Calu3 (cell line): ENCODE data around the gene ZC3H13. TPM values are rescaled to one million over a fixed set of nuclear protein-coding genes. Genes with fewer than 3 reads are reported as not detected.

Experiments
- BruUV-seq: library from RNA; stranded (reverse); fragments of 400-500 nt; replicated peaks from 2 replicates; lab custom pipeline; 2021; lab: Mats Ljungman, UMichigan
- CTCF ChIA-PET: fragments of 300-600 bp; sonication (Branson Sonifier 250); formaldehyde crosslinking; loops from one replicate; lab custom pipeline; 2022; ENCODE audit warnings: antibody characterized with exemption; lab: Charles Lee
- DNase-seq: peaks from one replicate; pipeline ENCODE4 v3.0.0; 2022
- H3K27ac Mint-ChIP-seq: one replicate; pipeline ENCODE4 v1.8.0; 2022; ENCODE audit warnings: mixed read lengths; ENCODE audit not compliant: unreplicated experiment
- H3K27me3 Mint-ChIP-seq: one replicate; pipeline ENCODE4 v1.8.0; 2022; ENCODE audit warnings: mixed read lengths; ENCODE audit not compliant: unreplicated experiment
- H3K36me3 Mint-ChIP-seq: one replicate; pipeline ENCODE4 v1.8.0; 2022; ENCODE audit warnings: mild to moderate bottlenecking, moderate library complexity, mixed read lengths; ENCODE audit not compliant: insufficient read depth, unreplicated experiment
- H3K4me1 Mint-ChIP-seq: one replicate; pipeline ENCODE4 v1.8.0; 2022; ENCODE audit warnings: mild to moderate bottlenecking, low read depth, mixed read lengths; ENCODE audit not compliant: unreplicated experiment
- H3K4me3 Mint-ChIP-seq: one replicate; pipeline ENCODE4 v1.8.0; 2022; ENCODE audit warnings: mild to moderate bottlenecking, low read depth, moderate library complexity, mixed read lengths; ENCODE audit not compliant: unreplicated experiment
- H3K9me3 Mint-ChIP-seq: one replicate; pipeline ENCODE4 v1.8.0; 2022; ENCODE audit warnings: low read depth, mixed read lengths; ENCODE audit not compliant: unreplicated experiment
- intact Hi-C: fragments of 100-400 bp; cut with micrococcal nuclease; formaldehyde crosslinking; loops from one replicate; pipeline ENCODE4 v1.10.0; 2022; ENCODE audit not compliant: unreplicated experiment
- total RNA-seq: library from RNA; stranded (reverse); gene quantifications from 2 replicates; pipeline ENCODE4 v1.2.3, GENCODE V29; 2022
- TF ChIP-seq, protein P1 (sequence below): fragments of 200-600 bp; IDR thresholded peaks from one replicate; pipeline ENCODE4 v1.8.0; 2022; ENCODE audit warnings: antibody characterized with exemption; ENCODE audit not compliant: unreplicated experiment

The ZC3H13 gene
- total RNA-seq, 1 experiment from 2014 or later = 28.5 TPM

DNA sequence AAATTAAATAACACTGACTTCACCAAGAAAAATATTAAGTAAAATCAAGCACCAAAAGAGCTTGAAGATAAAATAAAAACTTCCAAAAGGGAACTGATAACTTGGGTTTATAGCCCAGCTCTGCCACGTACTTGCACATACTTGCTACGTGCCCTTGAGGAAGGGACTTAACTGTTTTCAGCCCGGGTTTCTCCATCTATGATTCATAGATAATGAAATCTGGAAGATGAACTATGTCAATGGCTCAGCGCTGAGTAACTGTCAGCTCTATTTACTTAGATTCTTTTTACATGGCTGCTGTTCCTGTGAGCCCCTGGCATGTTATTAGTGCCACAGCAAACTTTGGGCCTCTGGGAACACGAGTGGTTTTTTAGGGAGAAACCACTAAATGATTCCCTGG lies 9.6 kb upstream of the ZC3H13 start:
- Mint-ChIP-seq H3K36me3 (no peaks in the 10 kb centered on the region), H3K9me3 (no peaks in the 10 kb centered on the region), H3K4me3 (no peak overlapping the region), H3K27ac (no peak overlapping the region), H3K4me1 (no peaks in the 10 kb centered on the region), H3K27me3 (no peaks in the 10 kb centered on the region)
- TF ChIP-seq, protein P1, sequence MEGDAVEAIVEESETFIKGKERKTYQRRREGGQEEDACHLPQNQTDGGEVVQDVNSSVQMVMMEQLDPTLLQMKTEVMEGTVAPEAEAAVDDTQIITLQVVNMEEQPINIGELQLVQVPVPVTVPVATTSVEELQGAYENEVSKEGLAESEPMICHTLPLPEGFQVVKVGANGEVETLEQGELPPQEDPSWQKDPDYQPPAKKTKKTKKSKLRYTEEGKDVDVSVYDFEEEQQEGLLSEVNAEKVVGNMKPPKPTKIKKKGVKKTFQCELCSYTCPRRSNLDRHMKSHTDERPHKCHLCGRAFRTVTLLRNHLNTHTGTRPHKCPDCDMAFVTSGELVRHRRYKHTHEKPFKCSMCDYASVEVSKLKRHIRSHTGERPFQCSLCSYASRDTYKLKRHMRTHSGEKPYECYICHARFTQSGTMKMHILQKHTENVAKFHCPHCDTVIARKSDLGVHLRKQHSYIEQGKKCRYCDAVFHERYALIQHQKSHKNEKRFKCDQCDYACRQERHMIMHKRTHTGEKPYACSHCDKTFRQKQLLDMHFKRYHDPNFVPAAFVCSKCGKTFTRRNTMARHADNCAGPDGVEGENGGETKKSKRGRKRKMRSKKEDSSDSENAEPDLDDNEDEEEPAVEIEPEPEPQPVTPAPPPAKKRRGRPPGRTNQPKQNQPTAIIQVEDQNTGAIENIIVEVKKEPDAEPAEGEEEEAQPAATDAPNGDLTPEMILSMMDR = no peak
- CTCF ChIA-PET = no interaction called here
- no peak for DNase-seq
- intact Hi-C loops = no loop called here
- BruUV-seq = no TSS peak

DNA sequence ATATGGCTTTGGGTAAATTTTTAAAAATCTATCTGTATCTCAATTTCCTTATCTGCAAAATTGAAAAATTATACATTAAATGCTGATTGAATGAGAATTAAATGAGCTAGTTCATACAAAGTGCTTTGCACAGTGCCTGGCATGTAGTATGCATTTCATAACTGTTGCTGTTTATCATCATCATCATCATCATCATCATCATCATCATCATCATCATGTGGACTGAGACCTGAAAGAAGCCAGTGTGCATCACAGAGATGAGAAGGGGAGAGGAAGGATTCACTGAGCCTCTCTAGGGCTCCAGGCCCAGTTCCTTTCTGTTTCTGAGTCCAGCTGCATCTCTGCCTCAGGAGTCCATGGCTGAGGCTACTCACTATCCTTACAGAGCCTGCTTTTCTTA lies 6.9 kb upstream of the ZC3H13 start:
- BruUV-seq = no TSS peak
- intact Hi-C loops = no loop called here
- Mint-ChIP-seq H3K4me3 (no peak overlapping the region), H3K9me3 (no peaks in the 10 kb centered on the region), H3K27me3 (no peaks in the 10 kb centered on the region), H3K4me1 (no peaks in the 10 kb centered on the region), H3K27ac (no peak overlapping the region), H3K36me3 (no peaks in the 10 kb centered on the region)
- no peak for DNase-seq
- TF ChIP-seq, protein P1 = no peak
- CTCF ChIA-PET = no interaction called here

DNA sequence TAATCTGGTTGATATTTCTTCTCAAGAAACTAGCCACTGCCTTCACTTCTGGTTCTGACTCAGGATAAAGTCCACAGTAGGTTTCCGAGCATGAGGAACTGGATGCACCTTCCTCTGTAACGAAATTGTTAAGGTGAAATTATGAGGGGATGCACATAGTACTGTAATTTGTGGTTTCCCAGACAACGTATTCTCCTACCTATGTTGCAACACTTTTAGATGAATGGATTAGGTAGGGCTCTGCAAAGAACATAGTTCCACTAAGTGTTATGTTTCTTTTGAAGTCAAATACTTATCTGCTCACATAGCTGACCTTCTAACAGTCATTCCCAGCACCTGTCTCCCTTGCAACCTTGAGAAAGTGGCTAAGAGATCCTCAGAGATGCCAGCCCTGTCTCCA lies 5.7 kb upstream of the ZC3H13 start:
- no peaks in the 10 kb centered on the region for H3K36me3 Mint-ChIP-seq
- H3K27ac Mint-ChIP-seq = no peak overlapping the region
- H3K27me3 Mint-ChIP-seq = no peaks in the 10 kb centered on the region
- TF ChIP-seq, protein P1 = no peak
- H3K4me1 Mint-ChIP-seq = no peaks in the 10 kb centered on the region
- no peak overlapping the region for H3K4me3 Mint-ChIP-seq
- no peak for DNase-seq
- CTCF ChIA-PET = no interaction called here
- no TSS peak for BruUV-seq
- intact Hi-C loops = no loop called here
- H3K9me3 Mint-ChIP-seq = no peaks in the 10 kb centered on the region

DNA sequence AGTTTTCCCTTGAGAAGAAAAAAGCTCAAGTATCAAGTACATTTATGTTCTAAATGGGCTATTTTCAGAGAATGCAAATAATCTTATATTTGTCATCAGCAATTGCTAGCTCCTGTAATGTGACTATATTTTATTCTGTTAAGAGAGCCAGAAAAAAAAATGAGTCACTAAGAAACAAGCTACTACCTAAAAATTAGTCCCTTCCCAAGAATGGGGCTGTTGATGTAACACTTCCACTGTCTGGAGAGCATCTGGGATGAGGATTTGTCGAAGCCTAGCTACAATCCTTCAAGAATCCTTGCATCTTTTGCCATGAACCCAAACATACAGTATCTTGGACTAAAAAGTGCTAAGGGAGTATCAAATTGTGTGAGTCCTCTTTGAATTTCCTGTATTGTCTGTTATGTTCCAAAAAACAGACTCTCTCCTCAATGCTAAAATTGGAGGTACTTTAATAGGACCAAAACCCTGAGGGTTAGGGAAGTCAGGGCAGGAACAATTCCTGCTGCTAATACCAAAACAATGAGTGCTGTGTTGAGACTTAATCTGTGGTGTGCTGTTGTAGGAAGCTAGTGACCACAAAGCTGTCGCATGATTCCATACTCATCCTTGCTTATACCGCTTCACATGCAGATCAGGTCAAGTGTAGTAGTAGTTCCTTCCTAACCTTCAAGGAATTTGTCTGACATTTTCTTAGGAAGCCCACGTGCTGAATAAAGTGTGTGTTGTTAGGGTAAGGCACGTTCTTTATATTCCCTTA lies 4.9 kb upstream of the ZC3H13 start:
- H3K4me1 Mint-ChIP-seq = no peaks in the 10 kb centered on the region
- TF ChIP-seq, protein P1 = no peak
- H3K4me3 Mint-ChIP-seq = no peak overlapping the region
- intact Hi-C loops = no loop called here
- no peaks in the 10 kb centered on the region for H3K9me3 Mint-ChIP-seq
- CTCF ChIA-PET = interaction anchor here (1.1 kb wide), 1 partner anchor 69 kb away, joined by 3 read pairs; no protein-coding TSS in a partner anchor
- no TSS peak for BruUV-seq
- no peak for DNase-seq
- H3K27me3 Mint-ChIP-seq = no peaks in the 10 kb centered on the region
- peaks cover 6% of the 10 kb centered on the region for H3K36me3 Mint-ChIP-seq
- no peak overlapping the region for H3K27ac Mint-ChIP-seq
